GM21528 (cell line): ENCODE measurements around the gene NINJ2.

Experiments used
- ATAC-seq: cut with Tn5 transposase; IDR thresholded peaks from one replicate; pipeline ENCODE4 v1.9.1; 2021; ENCODE audit warnings: mild to moderate bottlenecking, moderate library complexity; ENCODE audit not compliant: unreplicated experiment, low FRiP score

Gene NINJ2

DNA sequence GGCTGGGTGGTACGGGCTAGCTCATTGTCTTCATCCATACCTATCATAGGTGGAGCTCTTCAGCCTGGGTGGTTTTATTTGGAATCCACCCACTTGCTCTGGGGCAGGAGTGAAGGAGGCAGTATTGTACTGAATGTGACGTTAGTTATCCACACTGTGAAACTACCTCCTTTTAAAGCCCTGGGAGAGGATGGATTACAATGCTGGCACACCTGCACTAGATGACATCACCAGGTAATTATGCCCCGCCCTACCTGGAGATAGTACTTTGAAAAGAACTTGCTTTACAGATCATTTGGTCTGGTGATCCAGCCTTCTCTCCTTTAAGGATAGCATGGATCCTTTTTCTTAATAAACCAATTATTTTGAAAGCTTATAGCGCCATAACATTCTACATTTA, 125.5 kb downstream of the NINJ2 start:
- ATAC-seq, result no peak

DNA sequence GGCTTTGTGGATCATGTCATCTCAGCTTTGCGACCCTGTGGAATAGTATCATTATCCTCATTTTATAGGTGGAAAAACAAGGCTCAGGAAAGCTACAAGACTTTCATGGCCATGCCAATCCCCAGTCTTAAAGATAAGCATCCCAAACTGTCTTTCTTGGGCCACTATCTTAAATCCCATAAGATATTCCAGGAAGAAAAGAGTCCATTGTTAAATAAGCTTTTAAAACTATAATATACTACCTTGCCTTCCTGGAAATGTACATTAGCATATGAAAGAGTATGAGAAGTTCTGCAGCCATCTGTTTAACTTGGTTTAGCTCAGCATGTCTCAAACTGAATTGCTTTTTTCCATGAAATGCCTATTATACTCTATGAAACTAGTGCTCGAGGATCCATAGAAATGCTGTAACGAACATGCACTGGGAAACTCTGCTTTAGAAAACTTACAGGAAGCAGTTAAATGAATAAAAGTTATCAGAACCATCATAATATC, 126.4 kb downstream of the NINJ2 start:
- ATAC-seq, result no peak

DNA sequence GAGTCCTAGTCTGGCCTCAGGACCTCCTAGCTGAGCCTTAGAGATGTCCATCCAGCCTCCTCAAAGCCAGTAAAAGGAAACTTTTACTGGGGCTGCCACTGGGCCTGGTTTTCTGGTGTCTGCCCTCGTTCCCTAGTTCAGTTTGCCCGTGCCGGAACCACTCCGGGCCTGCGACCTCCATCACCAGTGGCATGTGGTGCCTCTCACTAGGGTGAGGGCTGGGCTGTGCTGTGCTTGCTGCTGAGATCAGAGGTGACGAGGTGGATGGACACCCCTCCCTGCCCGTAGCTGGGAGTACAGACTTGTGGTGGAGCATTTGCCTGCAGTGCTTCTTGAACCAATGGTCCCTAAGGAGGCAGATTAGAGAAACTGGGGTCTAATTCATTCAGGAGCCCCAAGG, 127.8 kb downstream of the NINJ2 start:
- ATAC-seq, result no peak

DNA sequence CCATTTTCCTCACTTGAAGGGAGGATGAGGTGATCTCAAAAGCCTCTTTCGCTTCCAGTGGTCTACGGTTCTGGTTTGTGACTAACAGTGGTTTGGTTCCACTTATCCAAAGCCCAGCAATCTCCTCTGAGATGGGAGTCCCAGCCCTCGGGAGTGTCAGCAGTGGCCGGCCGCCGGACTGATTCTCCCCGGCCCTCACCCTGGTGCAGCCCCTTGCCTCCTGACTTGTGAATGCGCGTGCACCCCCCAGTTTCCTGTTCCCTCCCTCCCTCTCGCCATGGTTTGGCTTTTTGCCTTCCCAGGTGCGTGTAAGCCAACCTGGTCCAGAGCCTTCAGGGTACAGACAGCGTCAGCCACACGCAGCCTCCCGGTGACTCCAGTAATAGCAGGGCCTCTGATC, 129.0 kb downstream of the NINJ2 start:
- no peak for ATAC-seq

DNA sequence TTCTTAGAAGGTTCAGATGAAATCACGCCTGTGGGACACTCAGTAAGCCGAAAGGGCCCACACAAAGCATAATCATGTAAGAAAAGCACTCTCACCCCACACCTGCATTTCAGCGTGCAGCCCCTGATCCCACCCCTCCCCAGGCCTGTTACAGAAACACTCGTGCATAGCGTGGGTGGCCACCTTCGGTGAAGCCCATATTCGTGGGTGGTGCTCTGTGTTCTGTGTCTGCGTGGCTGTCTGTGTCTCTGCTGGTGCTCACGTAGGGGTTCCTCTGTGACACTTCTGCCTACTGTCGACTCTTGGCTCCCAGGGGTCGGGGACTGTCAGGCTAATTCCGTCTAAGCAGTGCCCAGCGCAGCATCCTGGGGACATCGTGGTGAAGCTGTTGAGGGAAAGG, 129.5 kb downstream of the NINJ2 start:
- no peak for ATAC-seq

DNA sequence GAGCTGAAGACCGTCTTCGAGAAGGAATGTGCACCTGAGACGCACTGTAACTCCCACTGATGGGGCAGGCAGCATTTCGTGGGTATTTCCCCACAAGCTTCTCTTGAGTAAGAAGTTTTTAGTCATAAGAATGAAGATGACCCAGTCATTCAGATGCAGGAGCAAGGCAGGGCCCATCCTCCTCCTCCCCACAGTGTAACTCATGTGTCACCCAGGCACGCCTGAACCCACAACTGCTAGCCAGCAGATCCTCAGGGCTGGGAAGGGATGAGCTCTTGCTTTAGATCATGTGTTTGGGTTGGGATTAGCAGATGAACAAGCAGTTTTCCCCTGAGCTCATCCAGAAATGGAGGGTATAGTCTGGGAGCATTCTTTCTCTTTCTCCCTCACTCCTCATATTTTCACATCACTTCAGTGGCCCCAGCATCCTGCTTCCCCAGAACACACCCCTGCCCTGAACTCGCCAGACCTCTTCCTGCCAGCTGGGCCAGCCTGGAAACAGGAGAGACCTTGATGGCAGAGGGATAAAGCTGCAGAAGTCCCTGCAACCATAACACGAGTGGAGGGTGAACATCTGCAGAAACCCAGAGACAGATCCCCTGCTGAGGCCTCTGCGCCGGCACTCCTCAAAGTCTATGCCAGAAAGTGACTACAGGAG, 130.2 kb downstream of the NINJ2 start:
- ATAC-seq, result no peak

DNA sequence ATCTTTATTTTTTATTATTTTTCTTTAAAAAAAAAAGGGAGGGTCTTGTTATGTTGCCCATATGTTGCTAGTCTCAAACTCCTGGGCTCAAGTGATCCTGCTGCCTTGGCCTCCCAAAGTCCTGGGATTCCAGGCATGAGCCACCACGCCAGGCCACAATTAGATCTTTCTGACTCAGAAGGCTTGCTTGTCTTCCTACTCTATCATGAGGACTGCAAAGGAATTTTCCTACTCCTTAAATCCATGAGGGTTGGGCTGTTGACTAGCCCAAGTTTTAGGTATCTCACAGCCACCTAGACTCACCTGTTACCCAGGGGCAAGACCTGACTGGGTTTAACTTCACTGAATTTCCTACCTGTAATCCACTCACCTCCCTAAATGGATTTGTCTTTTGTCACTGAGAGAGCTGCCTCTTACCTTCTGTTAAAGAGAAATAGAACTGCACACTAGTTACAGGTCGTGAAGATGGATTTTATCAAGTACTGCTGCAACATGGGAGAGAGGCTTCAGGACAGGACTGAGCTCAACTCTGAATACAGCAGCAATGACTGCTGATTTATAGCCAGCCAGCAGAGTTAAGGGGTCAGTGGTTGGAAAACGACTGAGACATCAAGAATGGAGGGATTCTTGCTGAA, 131.2 kb downstream of the NINJ2 start:
- no peak for ATAC-seq

DNA sequence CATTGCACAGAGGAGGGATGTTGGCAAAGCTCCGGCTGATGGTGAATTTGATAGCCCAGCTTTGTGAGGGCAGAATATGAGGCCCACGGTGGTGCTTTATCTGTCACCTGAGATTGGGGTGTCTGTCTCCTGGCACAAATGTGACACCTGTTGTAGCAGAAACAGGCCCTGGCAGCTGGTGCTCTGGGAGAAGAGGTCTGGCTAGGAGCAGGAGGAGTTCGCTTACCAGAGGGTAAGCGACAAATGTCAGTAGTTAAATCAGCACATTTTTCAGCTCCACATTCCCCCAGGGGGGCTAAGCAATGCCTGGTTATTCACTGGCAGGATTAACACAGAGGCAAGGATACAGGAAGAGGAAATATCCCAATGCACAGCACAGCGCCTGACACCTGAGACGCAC, 132.4 kb downstream of the NINJ2 start:
- no peak for ATAC-seq

DNA sequence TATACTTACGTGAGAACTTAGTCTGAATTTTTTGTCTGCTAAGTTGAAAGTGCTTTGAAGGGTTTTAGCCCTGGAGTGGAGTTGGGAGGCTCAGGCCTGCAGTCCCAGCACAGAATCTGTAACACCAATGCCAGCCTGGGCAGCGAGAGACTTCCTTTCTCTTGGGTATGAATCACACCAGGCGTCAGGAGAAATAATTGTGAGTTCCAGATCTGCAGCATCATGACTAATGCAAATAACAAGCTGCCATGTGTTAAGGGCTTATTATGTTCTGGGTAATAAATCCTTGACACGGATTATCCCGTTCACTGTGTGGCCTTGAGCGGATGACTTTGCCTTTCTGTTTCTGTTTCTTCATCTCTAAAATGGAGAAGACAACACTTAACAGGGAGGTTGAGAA, 132.9 kb downstream of the NINJ2 start:
- ATAC-seq, result no peak

DNA sequence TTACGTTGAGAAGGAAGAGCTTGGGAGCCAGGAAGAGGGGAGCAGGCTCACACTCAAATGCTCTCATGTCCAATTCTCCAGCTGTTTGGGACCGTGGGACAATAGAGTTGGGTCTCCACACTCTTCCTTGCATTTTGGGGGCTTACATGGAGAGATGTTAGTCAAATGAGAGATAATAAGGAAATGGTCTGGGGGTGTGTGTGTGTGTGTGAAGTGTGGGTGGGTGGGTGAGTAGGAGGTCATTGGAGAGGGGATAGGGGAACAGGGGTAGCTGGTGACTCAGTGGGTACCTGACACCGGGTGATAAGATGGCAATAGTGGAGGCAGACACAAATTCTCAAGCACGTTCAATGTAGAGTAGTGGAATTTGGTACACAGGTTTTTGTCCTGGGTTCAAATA, 135.5 kb downstream of the NINJ2 start:
- no peak for ATAC-seq

DNA sequence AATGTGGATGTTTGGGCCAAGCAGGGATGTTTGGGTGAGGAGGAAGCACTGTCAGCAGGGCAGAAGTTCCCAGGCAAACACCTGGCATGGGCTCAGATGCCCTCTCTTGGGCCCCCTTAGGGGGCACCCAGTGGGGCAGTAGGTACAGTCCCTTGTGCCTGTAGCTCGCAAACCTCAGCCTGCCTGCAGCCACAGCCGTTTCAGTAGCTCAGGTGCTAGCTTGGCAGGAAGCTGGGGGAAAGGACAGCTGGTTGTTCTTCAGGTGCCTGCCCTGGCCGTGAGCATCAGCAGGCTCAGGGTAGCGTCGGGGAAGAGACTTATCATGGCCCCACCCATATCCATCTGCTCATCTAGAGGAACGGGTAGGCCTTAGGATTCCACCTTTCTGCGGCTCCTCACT, 136.0 kb downstream of the NINJ2 start:
- no peak for ATAC-seq

DNA sequence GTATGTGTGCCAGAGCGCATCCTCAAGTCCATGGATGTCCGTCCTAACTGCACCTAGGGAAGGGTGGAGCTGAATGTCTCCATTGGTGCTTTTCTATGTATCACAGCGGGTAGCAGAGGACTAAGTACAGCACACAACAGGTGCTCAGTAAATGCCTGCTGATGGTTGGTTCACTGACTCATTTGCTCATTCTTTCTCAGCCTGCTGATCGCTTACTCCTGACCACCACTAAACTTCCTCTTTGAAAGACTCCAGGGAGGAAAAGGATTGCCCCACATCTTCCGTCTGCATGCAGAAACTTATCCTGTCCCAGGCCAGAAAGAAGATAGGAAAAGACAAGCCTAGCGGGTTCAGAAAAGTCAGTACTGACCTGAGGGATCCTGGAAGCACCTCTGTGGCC, 137.2 kb downstream of the NINJ2 start:
- no peak for ATAC-seq

DNA sequence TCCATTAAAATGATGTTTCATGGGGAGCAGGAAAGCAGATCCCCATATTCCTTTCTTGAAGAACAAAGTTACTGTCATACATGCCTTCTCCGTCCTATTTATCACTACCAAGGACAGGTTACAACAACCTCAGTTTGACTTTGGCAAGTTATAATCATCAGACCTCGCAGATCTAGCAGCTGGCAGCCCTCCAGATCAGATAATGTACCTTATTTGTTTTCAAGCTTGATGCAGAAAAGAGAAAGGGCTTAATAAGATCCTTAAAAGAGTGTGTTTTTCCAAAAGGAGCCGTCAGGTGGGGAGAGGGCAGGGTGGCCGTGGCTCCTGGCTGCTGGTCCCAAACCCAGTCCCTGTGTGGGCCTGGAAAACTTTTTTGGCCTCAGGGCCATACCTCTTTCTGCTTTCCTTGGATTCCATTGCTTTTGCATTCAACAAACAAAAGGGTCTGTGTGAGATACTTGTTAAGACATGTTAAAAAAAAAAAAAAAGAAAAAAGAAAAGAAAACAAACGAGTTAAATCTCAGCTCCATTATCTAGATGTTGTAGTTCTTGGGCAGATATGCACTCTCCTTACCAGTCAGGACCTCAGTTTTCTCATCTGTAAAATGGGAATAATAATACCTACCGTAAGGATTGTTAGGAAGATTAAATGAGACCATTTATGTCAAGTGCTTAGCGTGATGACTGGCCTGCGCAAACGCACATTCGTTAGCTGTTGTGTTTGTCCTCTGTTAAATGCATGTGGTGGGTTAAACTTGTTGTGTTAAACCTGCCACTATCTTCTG, 138.9 kb downstream of the NINJ2 start:
- no peak for ATAC-seq

DNA sequence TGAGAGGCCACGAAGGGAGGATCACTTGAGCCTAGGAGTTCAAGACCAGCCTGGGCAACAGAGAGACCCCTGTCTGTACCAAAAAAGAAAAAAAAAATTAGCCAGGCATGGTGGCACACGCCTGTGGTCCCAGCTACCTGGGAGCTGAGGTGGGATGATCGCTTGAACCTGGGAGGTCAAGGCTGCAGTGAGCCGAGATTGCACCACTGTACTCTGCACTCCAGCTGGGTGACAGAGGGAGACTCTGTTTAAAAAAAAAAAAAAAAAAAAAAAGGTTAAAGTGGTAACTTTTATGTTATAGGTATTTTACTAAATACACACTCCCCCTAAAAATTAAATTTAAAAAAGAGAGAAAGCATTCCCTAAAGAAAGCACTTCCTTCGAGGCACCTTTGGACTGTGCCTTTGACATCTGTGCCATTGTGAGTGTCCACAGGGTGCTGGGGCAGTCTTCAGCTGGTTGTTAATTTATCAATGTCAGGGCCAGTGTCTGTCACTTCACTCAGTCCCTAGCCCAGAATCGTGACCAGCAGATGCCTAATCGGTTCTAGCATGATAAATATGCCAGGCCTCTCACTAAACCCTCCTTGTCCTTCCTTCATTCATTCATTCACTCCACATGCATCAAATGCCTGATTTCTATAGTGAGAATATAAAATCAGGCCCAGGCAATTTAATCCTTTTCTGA, 140.4 kb downstream of the NINJ2 start:
- no peak for ATAC-seq

DNA sequence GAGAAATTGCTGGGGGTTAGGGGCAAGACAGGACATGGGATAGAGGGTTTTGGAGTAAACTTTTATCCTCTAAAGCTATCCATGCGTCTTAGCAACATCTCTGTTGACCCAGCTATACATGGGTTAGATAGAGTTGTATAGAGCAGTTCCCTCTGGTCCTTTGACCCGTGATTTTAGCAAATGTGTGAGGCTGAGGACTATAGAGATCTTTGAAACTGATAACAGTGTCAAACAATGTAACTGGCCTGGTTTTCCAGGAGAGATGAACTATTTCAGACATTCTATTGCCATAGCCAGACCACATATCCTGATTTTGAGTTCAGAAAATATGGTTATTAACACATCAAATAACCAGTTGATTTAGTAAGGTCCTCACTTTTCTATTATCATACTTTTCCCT, 143.1 kb downstream of the NINJ2 start:
- ATAC-seq, result no peak

DNA sequence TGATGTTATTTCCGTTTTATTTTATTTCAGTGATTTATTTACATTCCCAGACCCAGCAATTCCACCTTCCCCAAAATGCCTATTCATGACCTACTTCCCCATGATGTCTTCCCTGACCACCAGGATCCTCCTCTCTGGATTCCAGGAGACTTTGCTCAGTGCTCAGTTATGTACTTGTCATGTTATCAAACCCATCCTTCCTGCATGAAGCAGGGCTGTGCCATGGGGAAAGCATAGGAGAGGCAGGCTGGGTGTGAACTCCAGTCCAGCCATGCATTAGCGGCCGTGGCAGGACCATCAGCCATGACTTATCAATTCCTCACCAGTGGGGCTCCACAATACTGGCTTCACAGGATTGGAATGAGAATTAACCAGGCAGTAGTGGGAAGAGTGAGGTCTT, 145.7 kb downstream of the NINJ2 start:
- no peak for ATAC-seq
